Thymus (tissue), 11 donors: ENCODE results near the gene FOXN3. TPM values are rescaled to one million over a fixed set of nuclear protein-coding genes. Genes with fewer than 3 reads are reported as not detected.

Experiments used
- DNase-seq, 9 donors: peaks; one replicate each; pipeline ENCODE4 v3.0.0-alpha.2; 2013; ENCODE audit warnings: low spot score in 9 of 9, low read depth in 6 of 9, missing footprints in 1 of 9
- H3K27ac ChIP-seq, 2 donors: one replicate each; pipeline ENCODE4 v1.5.1; 2013; ENCODE audit warnings: control low read depth in 1 of 2, low read depth in 1 of 2, low read length in 1 of 2, mild to moderate bottlenecking in 1 of 2, moderate library complexity in 1 of 2
- H3K27me3 ChIP-seq, 2 donors: one replicate each; pipeline ENCODE4 v1.5.1; 2013; ENCODE audit warnings: low read length in 1 of 2; ENCODE audit not compliant: control insufficient read depth in 2 of 2, insufficient read depth in 1 of 2
- H3K36me3 ChIP-seq, 2 donors: one replicate each; pipeline ENCODE4 v1.5.1; 2013; ENCODE audit warnings: low read length in 1 of 2, mild to moderate bottlenecking in 1 of 2, moderate library complexity in 1 of 2; ENCODE audit not compliant: control insufficient read depth in 2 of 2, insufficient read depth in 2 of 2
- H3K4me1 ChIP-seq, 2 donors: one replicate each; pipeline ENCODE4 v1.5.1; 2013; ENCODE audit warnings: low read length in 2 of 2; ENCODE audit not compliant: control insufficient read depth in 2 of 2, insufficient read depth in 2 of 2
- H3K4me3 ChIP-seq, 2 donors: one replicate each; pipeline ENCODE4 v1.5.1; 2013; ENCODE audit warnings: low read length in 2 of 2, control low read depth in 1 of 2, mild to moderate bottlenecking in 1 of 2
- H3K9me3 ChIP-seq, 2 donors: one replicate each; pipeline ENCODE4 v1.5.1; 2013; ENCODE audit warnings: low read length in 1 of 2, mild to moderate bottlenecking in 1 of 2; ENCODE audit not compliant: control insufficient read depth in 2 of 2, insufficient read depth in 1 of 2
- WGBS: extraction: QIAGEN DNeasy Blood & Tissue Kit; methylation state at CpG from one replicate; pipeline ENCODE4 v1.1.7; 2013; 5-methylcytosine and 5-hydroxymethylcytosine counted together
- polyA plus RNA-seq: library from polyadenylated mRNA; stranded (reverse); fragments of 200-250 nt; gene quantifications from one replicate; pipeline ENCODE4 v1.2.3, GENCODE V29; 2013
- total RNA-seq: library from RNA; stranded (reverse); fragments of 120-200 nt; gene quantifications from one replicate; pipeline ENCODE4 v1.2.4, GENCODE V29; 2013
- donor health status: healthy.

Gene FOXN3
- total and polyA plus RNA-seq, 2 donors: 21.9 to 32.5 TPM

GRCh38 chr14:89233184-89233583 lies 183.8 kb downstream of the FOXN3 start:
- H3K36me3 ChIP-seq: peaks cover 0 to 4% of the 10 kb centered on the region in 2 donors
- H3K27ac ChIP-seq: no peak overlapping the region
- H3K4me3 ChIP-seq: no peak overlapping the region
- no peaks in the 10 kb centered on the region for H3K27me3 ChIP-seq
- no peak for DNase-seq
- no peaks in the 10 kb centered on the region for H3K4me1 ChIP-seq
- H3K9me3 ChIP-seq: peaks cover 0 to 5% of the 10 kb centered on the region in 2 donors
- 96% methylated on average over 2 of the region's 2 CpGs for WGBS

DNA sequence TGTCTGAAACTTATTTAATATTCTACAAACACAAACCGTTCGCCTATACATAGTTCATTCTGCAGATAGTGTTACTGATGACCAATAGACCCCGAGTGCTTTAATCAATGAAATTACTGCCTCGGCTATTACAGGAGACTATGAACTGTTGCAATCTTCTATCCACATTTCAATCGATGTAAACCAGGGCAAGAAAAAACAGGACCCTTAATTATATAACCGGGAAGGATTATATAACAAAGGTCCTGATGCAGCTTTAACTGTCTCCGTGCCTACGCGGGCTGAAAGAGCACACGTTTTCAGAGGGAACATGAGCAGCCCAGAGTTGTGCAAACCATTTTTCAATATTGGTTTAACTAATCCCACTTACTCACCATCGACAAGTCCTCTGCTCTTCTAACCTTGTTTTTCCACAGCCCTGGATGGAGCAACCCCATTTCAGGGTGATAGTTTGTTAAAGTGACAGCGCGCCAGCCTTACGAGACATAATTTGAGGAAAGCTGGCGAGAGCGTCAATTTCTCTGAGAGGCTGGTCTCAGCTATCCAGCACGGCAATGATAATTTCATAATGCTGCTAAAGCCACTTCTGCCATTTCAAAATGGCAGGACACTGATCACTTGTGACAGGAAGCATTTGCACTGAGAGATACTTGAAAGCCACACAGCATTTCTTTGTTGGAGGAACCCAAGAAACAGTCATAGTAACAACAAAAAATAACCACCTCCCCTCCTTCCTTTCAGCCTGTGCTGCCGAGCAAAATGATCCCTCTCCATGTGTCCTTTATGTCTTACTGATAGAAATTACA lies 184.6 kb downstream of the FOXN3 start:
- no peak overlapping the region for H3K4me3 ChIP-seq
- H3K27ac ChIP-seq: no peak overlapping the region
- peaks cover 0 to 4% of the 10 kb centered on the region in 2 donors for H3K36me3 ChIP-seq
- H3K9me3 ChIP-seq: peaks cover 0 to 5% of the 10 kb centered on the region in 2 donors
- WGBS: 97% methylated on average over 18 of the region's 18 CpGs
- no peaks in the 10 kb centered on the region for H3K27me3 ChIP-seq
- no peak for DNase-seq
- H3K4me1 ChIP-seq: no peaks in the 10 kb centered on the region

DNA sequence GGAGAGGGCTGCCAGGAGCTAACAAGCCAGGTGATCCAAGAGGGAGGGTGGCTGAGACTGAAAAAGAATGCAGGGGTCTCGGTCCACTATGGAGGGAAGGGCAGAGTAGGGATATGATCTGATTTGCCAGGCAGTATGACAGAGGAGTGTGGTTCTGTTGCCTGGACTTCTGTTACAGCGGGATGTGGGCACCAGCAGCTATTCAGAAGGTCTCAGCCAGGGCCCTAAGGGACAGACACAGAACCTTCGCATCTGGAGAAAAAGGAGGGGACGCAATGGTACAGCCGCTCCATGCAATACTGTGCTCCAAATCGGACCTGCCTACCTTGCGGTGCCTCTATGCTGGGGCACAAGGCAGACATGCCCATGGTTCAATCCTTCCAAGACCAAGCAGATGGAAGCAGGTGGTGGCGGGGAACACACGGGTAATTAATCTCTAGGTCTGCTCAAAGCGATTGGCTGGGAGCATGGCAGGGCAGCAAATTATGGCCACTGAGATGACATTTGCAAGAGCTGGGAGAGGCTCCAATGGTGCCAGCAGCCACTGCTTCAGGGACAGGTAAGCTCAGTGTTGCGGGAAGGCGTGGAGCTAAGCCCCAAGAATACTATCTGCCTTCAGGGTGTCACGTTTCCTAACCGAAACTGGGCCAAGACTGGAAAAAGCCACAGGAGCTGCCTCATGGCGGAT lies 185.5 kb downstream of the FOXN3 start:
- Histone ChIP-seq H3K4me1 (no peaks in the 10 kb centered on the region), H3K9me3 (peaks cover 0 to 5% of the 10 kb centered on the region in 2 donors), H3K4me3 (no peak overlapping the region), H3K27me3 (no peaks in the 10 kb centered on the region), H3K27ac (no peak overlapping the region), H3K36me3 (peaks cover 0 to 4% of the 10 kb centered on the region in 2 donors)
- DNase-seq: no peak
- WGBS: 99% methylated on average over 15 of the region's 15 CpGs

DNA sequence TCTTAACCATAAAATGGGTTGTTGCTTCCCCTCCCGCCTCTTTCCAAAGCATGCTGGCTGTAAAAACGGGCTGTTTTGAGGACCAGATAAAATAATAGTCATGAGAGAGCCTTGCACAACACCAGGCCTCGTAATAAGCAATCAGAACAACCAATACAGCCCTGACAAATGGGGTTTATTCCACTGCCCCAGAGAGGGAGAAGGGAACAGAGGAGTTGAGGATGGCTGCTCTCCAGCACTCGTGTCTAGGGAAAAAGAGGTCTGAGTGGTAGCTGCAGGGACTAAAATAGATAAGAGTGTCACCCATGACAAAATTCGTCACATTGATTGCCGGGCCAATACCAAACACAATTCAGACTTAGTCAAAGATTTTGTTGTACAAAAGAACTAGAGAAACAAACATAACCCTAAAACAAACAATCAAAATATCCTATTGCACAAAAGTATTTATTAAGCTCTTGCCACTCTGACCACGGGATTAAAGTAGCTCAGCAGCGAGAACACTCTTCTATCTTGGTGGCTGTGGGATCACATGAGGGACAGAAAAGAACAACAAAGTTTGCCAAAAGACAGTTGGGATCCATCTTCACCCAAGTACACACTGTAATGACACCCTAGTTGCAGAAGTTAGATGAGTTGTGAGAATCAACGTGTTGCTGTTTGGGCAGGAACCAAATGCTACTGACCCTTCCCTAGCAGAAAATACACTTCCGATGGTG lies 188.0 kb downstream of the FOXN3 start:
- Histone ChIP-seq H3K9me3 (no peaks in the 10 kb centered on the region), H3K4me1 (peaks cover 2 to 3% of the 10 kb centered on the region in 2 donors), H3K27ac (no peak overlapping the region), H3K36me3 (no peaks in the 10 kb centered on the region), H3K4me3 (no peak overlapping the region), H3K27me3 (no peaks in the 10 kb centered on the region)
- DNase-seq: no peak
- 87% methylated on average over 10 of the region's 10 CpGs for WGBS

DNA sequence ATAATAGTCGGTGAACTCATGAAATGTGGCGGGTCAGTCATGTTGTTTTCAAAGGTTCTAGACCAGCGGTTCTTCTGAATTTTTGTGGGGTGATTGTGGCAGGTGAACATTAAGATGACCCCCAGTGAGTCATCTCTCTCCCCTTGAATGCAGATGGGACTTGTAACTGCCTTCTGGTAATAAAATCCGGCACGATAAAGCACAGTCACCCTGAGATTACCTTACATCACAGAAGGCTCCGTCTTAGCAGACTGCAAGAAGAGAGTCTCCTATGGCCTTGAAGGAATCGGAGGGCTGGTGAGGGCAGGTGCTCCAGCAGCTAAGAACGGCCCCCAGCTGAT lies 189.6 kb downstream of the FOXN3 start:
- Histone ChIP-seq H3K36me3 (peaks cover 6 to 8% of the 10 kb centered on the region in 2 donors), H3K27me3 (no peaks in the 10 kb centered on the region), H3K9me3 (no peaks in the 10 kb centered on the region), H3K4me3 (no peak overlapping the region), H3K4me1 (peaks cover 2 to 3% of the 10 kb centered on the region in 2 donors), H3K27ac (no peak overlapping the region)
- 96% methylated on average over 8 of the region's 8 CpGs for WGBS
- DNase-seq: no peak

DNA sequence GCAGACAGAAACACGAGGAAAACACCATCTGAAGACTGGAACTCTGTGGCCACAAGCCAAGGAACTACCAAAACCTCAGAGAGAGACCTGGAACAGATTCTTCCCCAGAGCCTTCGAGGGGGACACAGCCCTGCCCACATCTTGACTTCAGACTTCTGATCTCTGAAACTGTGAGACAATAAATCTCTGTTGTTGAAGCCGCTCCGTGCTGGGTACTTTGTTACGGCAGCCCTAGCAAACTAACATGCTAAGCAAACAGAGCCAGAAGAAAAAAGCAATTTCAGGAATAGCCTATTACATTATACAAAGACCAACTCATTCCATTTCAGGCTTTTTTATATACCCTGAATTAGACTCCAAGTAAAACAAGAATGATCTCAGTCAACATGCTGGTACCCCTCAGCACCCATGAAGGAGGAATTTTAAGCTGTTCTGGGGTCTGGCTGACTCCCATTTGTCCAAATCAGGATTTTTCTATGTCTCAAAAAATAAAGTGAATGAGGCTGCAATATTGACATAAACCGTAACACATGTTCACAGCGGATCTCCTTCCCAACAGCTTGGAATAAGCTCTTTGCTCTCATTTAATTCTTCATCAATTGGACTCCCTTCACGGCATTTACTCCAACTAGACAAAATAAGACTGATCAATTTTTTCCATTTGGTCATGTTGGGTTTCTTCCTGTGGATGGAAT lies 190.1 kb downstream of the FOXN3 start:
- peaks cover 2 to 5% of the 10 kb centered on the region in 2 donors for H3K4me1 ChIP-seq
- DNase-seq: no peak
- no peak overlapping the region for H3K4me3 ChIP-seq
- H3K27ac ChIP-seq: no peak overlapping the region
- no peaks in the 10 kb centered on the region for H3K27me3 ChIP-seq
- H3K9me3 ChIP-seq: no peaks in the 10 kb centered on the region
- H3K36me3 ChIP-seq: peaks cover 6 to 8% of the 10 kb centered on the region in 2 donors
- WGBS: 85% methylated on average over 8 of the region's 8 CpGs

GRCh38 chr14:89225607-89226006 lies 191.4 kb downstream of the FOXN3 start:
- H3K9me3 ChIP-seq: no peaks in the 10 kb centered on the region
- no peak overlapping the region for H3K4me3 ChIP-seq
- peaks cover 5 to 12% of the 10 kb centered on the region in 2 donors for H3K4me1 ChIP-seq
- H3K36me3 ChIP-seq: peaks cover 6 to 8% of the 10 kb centered on the region in 2 donors
- 66% methylated on average over 4 of the region's 4 CpGs for WGBS
- H3K27me3 ChIP-seq: no peaks in the 10 kb centered on the region
- DNase-seq: peak in 2 of 9 donors; percentile 21 to 41
- no peak overlapping the region for H3K27ac ChIP-seq

DNA sequence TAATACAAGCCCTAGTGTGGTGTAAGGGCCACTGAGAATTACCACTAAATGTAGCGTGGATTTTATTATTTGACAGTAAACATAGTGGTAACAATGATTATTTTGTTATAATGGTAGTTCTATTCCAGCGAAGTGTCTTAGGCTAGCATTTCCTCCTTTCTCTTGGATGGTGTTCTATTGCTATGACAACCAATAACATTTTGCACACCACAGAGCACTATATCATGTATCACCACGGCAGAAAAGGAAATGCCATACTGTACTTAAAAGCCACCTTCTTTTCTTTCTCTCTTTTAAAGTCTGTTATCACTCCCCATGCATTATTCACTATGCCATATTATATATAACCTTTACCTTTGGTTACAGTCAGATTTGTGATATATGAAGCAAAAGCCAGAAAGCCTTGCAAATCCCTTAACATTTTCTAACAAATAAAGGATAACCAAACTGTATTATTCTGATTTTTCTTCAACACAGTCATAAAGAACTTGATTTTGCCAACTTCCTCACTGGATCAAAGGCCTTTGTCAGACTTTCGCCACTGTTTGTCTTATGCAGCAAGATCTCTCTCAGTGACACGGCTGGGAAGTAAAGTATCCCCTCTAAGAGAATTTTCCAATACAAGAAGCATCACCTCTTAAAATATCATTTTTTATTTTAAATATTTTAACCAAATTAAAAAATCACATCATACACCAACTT lies 195.8 kb downstream of the FOXN3 start:
- Histone ChIP-seq H3K36me3 (peaks cover 11 to 20% of the 10 kb centered on the region in 2 donors), H3K9me3 (no peaks in the 10 kb centered on the region), H3K27me3 (no peaks in the 10 kb centered on the region), H3K4me3 (no peak overlapping the region), H3K4me1 (peaks cover 5 to 21% of the 10 kb centered on the region in 2 donors), H3K27ac (peak overlapping the region in 1 of 2 donors; percentile 5)
- peak in 8 of 9 donors; percentile 18 to 81 (median 50) for DNase-seq
- 20% methylated on average over 5 of the region's 5 CpGs for WGBS
